ENCODE data around the gene P2RY2.

GRCh38 chr11:73284106-73284505, 66.0 kb downstream of the P2RY2 start:
- TF ChIP-seq CTCF (IDR thresholded peaks at IDR 0.05) (no peak), POLR2A (IDR thresholded peaks at IDR 0.05) (no peak)
